ENCODE measurements around the gene RRP8. TPM values are rescaled to one million over a fixed set of nuclear protein-coding genes. Genes with fewer than 3 reads are reported as not detected.
A peak's percentile ranks its signal among the peaks of the same experiment; 100 is the strongest.

The RRP8 gene
- total and polyA plus RNA-seq, 9 of the 15 experiments (the other 6 are each of a cell fraction or from before 2014, with no cell fraction given): 5.7 to 47.3 (median 32.6) TPM

- TF ChIP-seq ZNF318 (IDR thresholded peaks at IDR 0.05; ENCODE audit: borderline replicate concordance in 1 of 2, low read depth in 1 of 2) (no peak), E2F3 (CRISPR knock-in tag; IDR thresholded peaks at IDR 0.05) (no peak), E2F5 (CRISPR knock-in tag; IDR thresholded peaks at IDR 0.05) (no peak), CREBBP (IDR thresholded peaks at IDR 0.05; ENCODE audit: low read depth, low read length) (no peak), BCOR (IDR thresholded peaks at IDR 0.05) (no peak; the same call in 1 of the 2 replicates), CGGBP1 (CRISPR knock-in tag; IDR thresholded peaks at IDR 0.05) (peak; percentile 69; the same call in 1 of the 2 replicates), FOXO4 (CRISPR knock-in tag; IDR thresholded peaks at IDR 0.05) (no peak), E4F1 (CRISPR knock-in tag; IDR thresholded peaks at IDR 0.05; ENCODE audit: borderline replicate concordance) (peak; percentile 42; the same call in 1 of the 2 replicates), GATA2 (CRISPR knock-in tag; IDR thresholded peaks at IDR 0.05) (no peak)
Observed at GRCh38 chr11:6612213-6613041, 9.0 kb upstream of the RRP8 start, which contains the start of gene TAF10 (continued).

Measured in K562 (cell line).